ENCODE results near the gene KIR3DL2. TPM values are rescaled to one million over a fixed set of nuclear protein-coding genes. Genes with fewer than 3 reads are reported as not detected.

KIR3DL2 gene
- total and polyA plus RNA-seq, 2 of the 4 experiments (the other 2 are of a cell fraction), result not detected

GRCh38 chr19:54882758-54883157 is 32.5 kb downstream of the KIR3DL2 start:
- no peak overlapping the region for H3K4me3 ChIP-seq (ENCODE audit: insufficient read depth, low read depth, low read length)
- no peak overlapping the region for H4K8ac ChIP-seq (ENCODE audit: low read depth in 2 of 2, low read length in 2 of 2)
- H3K56ac ChIP-seq (ENCODE audit: extremely low read depth, insufficient read depth, low read length), result no peak overlapping the region
- no peak overlapping the region for H3K23ac ChIP-seq (ENCODE audit: low read depth, low read length)
- no peak overlapping the region for H2BK20ac ChIP-seq (ENCODE audit: low read depth, low read length)
- no peak overlapping the region for H2BK15ac ChIP-seq (ENCODE audit: low read depth, low read length)
- H2AFZ ChIP-seq (replicated peaks; ENCODE audit: low read length, poor library complexity), result no peak overlapping the region
- no peaks in the 10 kb centered on the region for H3K79me1 ChIP-seq (ENCODE audit: low read depth in 1 of 2, low read length in 2 of 2)
- H3K36me3 ChIP-seq (ENCODE audit: control insufficient read depth, insufficient read depth, low read length), result no peaks in the 10 kb centered on the region
- no peak overlapping the region for H2BK120ac ChIP-seq (ENCODE audit: low read depth, low read length)
- no peak overlapping the region for H3K4me2 ChIP-seq (ENCODE audit: low read depth, low read length)
- BruUV-seq (replicated peaks), result no TSS peak
- no peaks in the 10 kb centered on the region for H3K9me1 ChIP-seq (ENCODE audit: insufficient read depth, low read length)
- H3K27ac ChIP-seq (ENCODE audit: insufficient read depth, low read length), result no peak overlapping the region
- H2BK5ac ChIP-seq (ENCODE audit: low read depth, low read length, poor library complexity, severe bottlenecking), result no peak overlapping the region
- ChIA-PET CTCF (no interaction called here), POLR2A (ENCODE audit: unreplicated experiment) (no interaction called here)
- peaks cover 25% of the 10 kb centered on the region for H3K9me3 ChIP-seq (ENCODE audit: control insufficient read depth, insufficient read depth, low read length)
- no peak overlapping the region for H3K4ac ChIP-seq (ENCODE audit: low read depth, low read length)
- H2AK5ac ChIP-seq (ENCODE audit: low read depth, low read length), result no peak overlapping the region
- H4K5ac ChIP-seq (ENCODE audit: low read depth, low read length), result no peak overlapping the region
- dilution Hi-C loops (cut with HindIII; ENCODE audit: low sequenced_read_pairs, unreplicated experiment), result no loop called here
- no peak for ATAC-seq (ENCODE audit: low read depth)
- no peak overlapping the region for H2AK9ac ChIP-seq (replicated peaks; ENCODE audit: low read depth, low read length, poor library complexity)
- H3K18ac ChIP-seq (ENCODE audit: low read depth, low read length), result no peak overlapping the region
- no peaks in the 10 kb centered on the region for H3K27me3 ChIP-seq (ENCODE audit: control insufficient read depth, insufficient read depth, low read length)
- intact Hi-C loops (cut with micrococcal nuclease), result no loop called here
- TF ChIP-seq, protein P1, sequence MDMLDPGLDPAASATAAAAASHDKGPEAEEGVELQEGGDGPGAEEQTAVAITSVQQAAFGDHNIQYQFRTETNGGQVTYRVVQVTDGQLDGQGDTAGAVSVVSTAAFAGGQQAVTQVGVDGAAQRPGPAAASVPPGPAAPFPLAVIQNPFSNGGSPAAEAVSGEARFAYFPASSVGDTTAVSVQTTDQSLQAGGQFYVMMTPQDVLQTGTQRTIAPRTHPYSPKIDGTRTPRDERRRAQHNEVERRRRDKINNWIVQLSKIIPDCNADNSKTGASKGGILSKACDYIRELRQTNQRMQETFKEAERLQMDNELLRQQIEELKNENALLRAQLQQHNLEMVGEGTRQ (IDR thresholded peaks at IDR 0.05; ENCODE audit: low read depth, low read length), result no peak
- no peak for TF ChIP-seq CHD1 (IDR thresholded peaks at IDR 0.05; ENCODE audit: low read depth, low read length)
- no peak for TF ChIP-seq MAZ (IDR thresholded peaks at IDR 0.05; ENCODE audit: borderline replicate concordance, low read depth, low read length)
- TF ChIP-seq, protein P2, sequence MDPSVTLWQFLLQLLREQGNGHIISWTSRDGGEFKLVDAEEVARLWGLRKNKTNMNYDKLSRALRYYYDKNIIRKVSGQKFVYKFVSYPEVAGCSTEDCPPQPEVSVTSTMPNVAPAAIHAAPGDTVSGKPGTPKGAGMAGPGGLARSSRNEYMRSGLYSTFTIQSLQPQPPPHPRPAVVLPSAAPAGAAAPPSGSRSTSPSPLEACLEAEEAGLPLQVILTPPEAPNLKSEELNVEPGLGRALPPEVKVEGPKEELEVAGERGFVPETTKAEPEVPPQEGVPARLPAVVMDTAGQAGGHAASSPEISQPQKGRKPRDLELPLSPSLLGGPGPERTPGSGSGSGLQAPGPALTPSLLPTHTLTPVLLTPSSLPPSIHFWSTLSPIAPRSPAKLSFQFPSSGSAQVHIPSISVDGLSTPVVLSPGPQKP (IDR thresholded peaks at IDR 0.05; ENCODE audit: borderline replicate concordance, low read depth, low read length), result no peak
- no peak for TF ChIP-seq RAD21 (IDR thresholded peaks at IDR 0.05; ENCODE audit: low read length)
- no peak for TF ChIP-seq MAFK (IDR thresholded peaks at IDR 0.05; ENCODE audit: low read depth, low read length)
- no peak for TF ChIP-seq RFX5 (IDR thresholded peaks at IDR 0.05; ENCODE audit: low read depth, low read length)
- TF ChIP-seq FOS (IDR thresholded peaks at IDR 0.05; ENCODE audit: low read depth, low read length), result no peak
- no peak for TF ChIP-seq NFE2L2 (IDR thresholded peaks at IDR 0.05; ENCODE audit: low read depth, low read length)
- TF ChIP-seq, protein P3, sequence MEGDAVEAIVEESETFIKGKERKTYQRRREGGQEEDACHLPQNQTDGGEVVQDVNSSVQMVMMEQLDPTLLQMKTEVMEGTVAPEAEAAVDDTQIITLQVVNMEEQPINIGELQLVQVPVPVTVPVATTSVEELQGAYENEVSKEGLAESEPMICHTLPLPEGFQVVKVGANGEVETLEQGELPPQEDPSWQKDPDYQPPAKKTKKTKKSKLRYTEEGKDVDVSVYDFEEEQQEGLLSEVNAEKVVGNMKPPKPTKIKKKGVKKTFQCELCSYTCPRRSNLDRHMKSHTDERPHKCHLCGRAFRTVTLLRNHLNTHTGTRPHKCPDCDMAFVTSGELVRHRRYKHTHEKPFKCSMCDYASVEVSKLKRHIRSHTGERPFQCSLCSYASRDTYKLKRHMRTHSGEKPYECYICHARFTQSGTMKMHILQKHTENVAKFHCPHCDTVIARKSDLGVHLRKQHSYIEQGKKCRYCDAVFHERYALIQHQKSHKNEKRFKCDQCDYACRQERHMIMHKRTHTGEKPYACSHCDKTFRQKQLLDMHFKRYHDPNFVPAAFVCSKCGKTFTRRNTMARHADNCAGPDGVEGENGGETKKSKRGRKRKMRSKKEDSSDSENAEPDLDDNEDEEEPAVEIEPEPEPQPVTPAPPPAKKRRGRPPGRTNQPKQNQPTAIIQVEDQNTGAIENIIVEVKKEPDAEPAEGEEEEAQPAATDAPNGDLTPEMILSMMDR (conservative IDR thresholded peaks at IDR 0.05; ENCODE audit: low read depth, low read length), result no peak
- no peak for TF ChIP-seq MXI1 (IDR thresholded peaks at IDR 0.05; ENCODE audit: borderline replicate concordance, low read depth, low read length)
- H4K91ac ChIP-seq (ENCODE audit: insufficient read depth, low read depth, low read length), result no peak overlapping the region
- in situ Hi-C loops (cut with MboI; ENCODE audit: low sequenced_read_pairs), result no loop called here
- H3K14ac ChIP-seq (replicated peaks; ENCODE audit: low read depth, low read length), result no peak overlapping the region
- DNase-seq, result no peak
- no peaks in the 10 kb centered on the region for H3K4me1 ChIP-seq (ENCODE audit: control insufficient read depth, insufficient read depth, low read length)
- no peaks in the 10 kb centered on the region for H4K20me1 ChIP-seq (ENCODE audit: insufficient read depth, low read length)
- no peak overlapping the region for H3K9ac ChIP-seq (ENCODE audit: low read depth, low read length)
- no CpG with 5 or more reads among the region's 7 CpGs for WGBS, 2 experiments (ENCODE audit: extremely low coverage in 2 of 2, insufficient read length in 1 of 2)
